HepG2 (cell line): Measurements from ENCODE around the gene OPRD1. TPM values are rescaled to one million over a fixed set of nuclear protein-coding genes. Genes with fewer than 3 reads are reported as not detected.

Experiments
- ATAC-seq: fragments of 200-7000 bp; cut with Tn5 transposase; 3 replicates; pipeline ENCODE4 v1.9.1; 2020; ENCODE audit warnings: mild to moderate bottlenecking, moderate library complexity
- BruUV-seq: library from RNA; stranded (reverse); fragments of 400-500 nt; replicated peaks from 2 replicates; lab custom pipeline; 2021; lab: Mats Ljungman, UMichigan
- CTCF ChIA-PET: fragments of 300-600 bp; formaldehyde crosslinking; extraction: SDS; loops from one replicate; lab custom pipeline; 2021; ENCODE audit warnings: low total read pairs, inconsistent platforms, low intra/inter-chr PET ratio; lab: Yijun Ruan, JAX
- POLR2A ChIA-PET: fragments of 350-600 bp; sonication (Branson Sonifier 250); formaldehyde crosslinking; loops from one replicate; lab custom pipeline; 2020; ENCODE audit warnings: antibody characterized with exemption, inconsistent platforms; lab: Yijun Ruan, JAX
- DNase-seq: peaks from one replicate; pipeline ENCODE4 v3.0.0-alpha.2; 2015; ENCODE audit warnings: low spot score
- FAIRE-seq: peaks from 3 replicates; lab custom pipeline; 2011; peaks lifted over from hg19 to GRCh38; lab: Jason Lieb, UNC
- H2AFZ ChIP-seq: one replicate; pipeline ENCODE4 v1.6.1; 2011; ENCODE audit warnings: low read length, inconsistent platforms
- H3K27ac ChIP-seq: fragments of 300-600 bp; 3 replicates; pipeline ENCODE4 v1.8.0; 2011; ENCODE audit warnings: mixed run types, mild to moderate bottlenecking, mixed read lengths, low read length, inconsistent platforms; ENCODE audit not compliant: insufficient read depth; ENCODE audit errors: extremely low read length
- H3K27me3 ChIP-seq, 2 experiments: fragments of 200-600 bp in 1 of 2; 2 replicates in 1 of 2; 3 replicates in 1 of 2; pipeline versions ENCODE4 v1.6.0 to v1.8.0; 2011; ENCODE audit warnings: low read length in 2 of 2, mild to moderate bottlenecking in 2 of 2, moderate library complexity in 2 of 2, inconsistent platforms in 1 of 2; ENCODE audit not compliant: insufficient read depth in 2 of 2, control insufficient read depth in 1 of 2
- H3K36me3 ChIP-seq, 2 experiments: fragments of 200-600 bp in 1 of 2; replicated peaks in 1 of 2; 2 replicates in 1 of 2; 3 replicates in 1 of 2; pipeline versions ENCODE4 v1.5.1 to v1.8.0; 2011; ENCODE audit warnings: low read length in 2 of 2, inconsistent platforms in 1 of 2; ENCODE audit not compliant: insufficient read depth in 2 of 2, control insufficient read depth in 1 of 2
- H3K4me1 ChIP-seq: 2 replicates; pipeline ENCODE4 v1.5.1; 2012; ENCODE audit warnings: low read length, inconsistent platforms; ENCODE audit not compliant: insufficient read depth
- H3K4me2 ChIP-seq: 2 replicates; pipeline ENCODE4 v1.6.0; 2011; ENCODE audit warnings: low read depth, low read length, inconsistent platforms
- H3K4me3 ChIP-seq, 3 experiments: fragments of 200-600 bp in 1 of 3; sonication (generic), shearing (Covaris generic) in 1 of 3; replicated peaks in 1 of 3; 2 replicates each; pipeline ENCODE4 v1.5.1; 2011 to 2016; ENCODE audit warnings: low read length in 3 of 3, inconsistent platforms in 2 of 3, low read depth in 2 of 3, mild to moderate bottlenecking in 2 of 3, control low read depth in 1 of 3, mixed read lengths in 1 of 3; ENCODE audit not compliant: insufficient read depth in 1 of 3
- H3K79me2 ChIP-seq: one replicate; pipeline ENCODE4 v1.6.1; 2011; ENCODE audit warnings: low read length, inconsistent platforms; ENCODE audit not compliant: insufficient read depth
- H3K9ac ChIP-seq: 2 replicates; pipeline ENCODE4 v1.6.0; 2011; ENCODE audit warnings: mild to moderate bottlenecking, low read depth, low read length, inconsistent platforms; ENCODE audit not compliant: insufficient read depth
- H3K9me3 ChIP-seq: 2 replicates; pipeline ENCODE4 v1.5.1; 2012; ENCODE audit warnings: mild to moderate bottlenecking, low read length
- H4K20me1 ChIP-seq: 2 replicates; pipeline ENCODE4 v1.6.0; 2011; ENCODE audit warnings: inconsistent platforms, mild to moderate bottlenecking, low read length, moderate library complexity; ENCODE audit not compliant: insufficient read depth
- BRCA1 ChIP-seq: sonication (generic); formaldehyde crosslinking; IDR thresholded peaks from 2 replicates; pipeline ENCODE4 v1.4.0; 2020; ENCODE audit warnings: missing genetic modification reagents
- GPN1 ChIP-seq: sonication (generic); formaldehyde crosslinking; IDR thresholded peaks from 2 replicates; pipeline ENCODE4 v1.5.1; 2020; ENCODE audit warnings: missing genetic modification reagents, borderline replicate concordance
- HOXA5 ChIP-seq: sonication (generic); formaldehyde crosslinking; IDR thresholded peaks from 2 replicates; pipeline ENCODE4 v1.4.0; 2020; ENCODE audit warnings: missing genetic modification reagents
- NPAS2 ChIP-seq: sonication (generic); formaldehyde crosslinking; IDR thresholded peaks from 2 replicates; pipeline ENCODE4 v1.8.0; 2022; ENCODE audit warnings: mild to moderate bottlenecking, missing genetic modification reagents, borderline replicate concordance
- POLR2G ChIP-seq: fragments of 200-400 bp; formaldehyde crosslinking; IDR thresholded peaks from 2 replicates; pipeline ENCODE4 v1.6.1; 2018; ENCODE audit warnings: mild to moderate bottlenecking, low read depth, low read length, moderate library complexity
- SIN3B ChIP-seq: fragments of 150-350 bp; IDR thresholded peaks from 2 replicates; pipeline ENCODE4 v1.6.1; 2014; ENCODE audit warnings: low read length
- TFDP1 ChIP-seq: IDR thresholded peaks from 2 replicates; pipeline ENCODE4 v1.6.1; 2016; ENCODE audit warnings: missing compliant biosample characterization, missing genetic modification reagents, borderline replicate concordance
- YY1 ChIP-seq: IDR thresholded peaks from 2 replicates; pipeline ENCODE4 v1.6.1; 2011; ENCODE audit warnings: low read length, low read depth, moderate library complexity, mild to moderate bottlenecking; ENCODE audit not compliant: insufficient read depth, insufficient replicate concordance
- ZBTB20 ChIP-seq: sonication (generic); formaldehyde crosslinking; IDR thresholded peaks from 2 replicates; pipeline ENCODE4 v1.8.1; 2023; ENCODE audit warnings: missing genetic modification reagents, low read depth, mild to moderate bottlenecking, borderline replicate concordance
- ZFP62 ChIP-seq: sonication (generic); formaldehyde crosslinking; IDR thresholded peaks from 2 replicates; pipeline ENCODE4 v1.4.0; 2020; ENCODE audit warnings: missing genetic modification reagents
- ZKSCAN1 ChIP-seq: fragments of 150-350 bp; IDR thresholded peaks from 2 replicates; pipeline ENCODE4 v1.6.1; 2014; ENCODE audit warnings: low read length
- ZMYM2 ChIP-seq: sonication (generic); formaldehyde crosslinking; IDR thresholded peaks from 2 replicates; pipeline ENCODE4 v1.8.0; 2022; ENCODE audit warnings: mild to moderate bottlenecking, missing genetic modification reagents
- ZMYM4 ChIP-seq: sonication (generic); formaldehyde crosslinking; IDR thresholded peaks from 2 replicates; pipeline ENCODE4 v1.8.1; 2023; ENCODE audit warnings: mild to moderate bottlenecking, missing genetic modification reagents
- ZNF207 ChIP-seq: fragments of 450-650 bp; IDR thresholded peaks from 2 replicates; pipeline ENCODE4 v1.6.1; 2016; ENCODE audit warnings: antibody characterized with exemption, borderline replicate concordance
- ZNF224 ChIP-seq: sonication (generic); formaldehyde crosslinking; IDR thresholded peaks from 2 replicates; pipeline ENCODE4 v1.5.0; 2020; ENCODE audit warnings: mild to moderate bottlenecking, missing genetic modification reagents
- ZNF605 ChIP-seq: sonication (generic); formaldehyde crosslinking; IDR thresholded peaks from 2 replicates; pipeline ENCODE4 v1.8.0; 2022; ENCODE audit warnings: mild to moderate bottlenecking, missing genetic modification reagents
- ZSCAN20 ChIP-seq: sonication (generic); formaldehyde crosslinking; IDR thresholded peaks from 2 replicates; pipeline ENCODE4 v1.4.0; 2020; ENCODE audit warnings: missing genetic modification reagents, mild to moderate bottlenecking, borderline replicate concordance
- WGBS: methylation state at CpG from one replicate; pipeline ENCODE4 v1.1.6; 2017; ENCODE audit warnings: low lambda C conversion rate; 5-methylcytosine and 5-hydroxymethylcytosine counted together
- in situ Hi-C: cut with HindIII; loops from 2 replicates; pipeline ENCODE4 v1.10.0; 2017; ENCODE audit warnings: low pct_unique_long_range_greater_than_20kb; ENCODE audit not compliant: extremely low pct_ligation_motif_present
- intact Hi-C: fragments of 100-400 bp; cut with micrococcal nuclease; formaldehyde crosslinking; loops from one replicate; pipeline ENCODE4 v1.10.0; 2022; ENCODE audit not compliant: unreplicated experiment
- polyA plus RNA-seq, 8 experiments: library from polyadenylated mRNA; depleted of rRNA in 3 of 8; stranded (reverse) in 7 of 8; unstranded in 1 of 8; fragments of >200 nt; fragmentation: Illumina TruSeq in 4 of 8; extraction: Trizol in 4 of 8; gene quantifications; 2 replicates each; pipeline versions ENCODE4 v1.2.1 to v1.2.3, GENCODE V29; 2011 to 2016; ENCODE audit warnings: low read depth in 4 of 8, missing spikeins in 1 of 8, mixed read lengths in 1 of 8; ENCODE audit not compliant: insufficient read depth in 1 of 8
- total RNA-seq, 5 experiments: library from RNA; depleted of rRNA; stranded (reverse); fragments of >200 nt; fragmentation: Illumina TruSeq; extraction: Trizol; gene quantifications; 2 replicates each; pipeline ENCODE4 v1.2.3, GENCODE V29; 2016; ENCODE audit warnings: low read depth in 1 of 5
- TF ChIP-seq, protein P1 (sequence below): sonication (generic); formaldehyde crosslinking; IDR thresholded peaks from 2 replicates; pipeline ENCODE4 v1.4.0; 2020; ENCODE audit warnings: missing genetic modification reagents
- TF ChIP-seq, protein P2 (sequence below): sonication (generic); formaldehyde crosslinking; IDR thresholded peaks from 2 replicates; pipeline ENCODE4 v1.4.0; 2020; ENCODE audit warnings: missing genetic modification reagents

The OPRD1 gene
- total and polyA plus RNA-seq, 2 of the 13 experiments (the other 11 are each of a cell fraction or from before 2014, with no cell fraction given): 0.02 to 0.03 TPM

GRCh38 chr1:28789816-28790215 lies 22.2 kb upstream of the OPRD1 start:
- in situ Hi-C loops (loop anchor here (5.0 to 25.0 kb wide), 2 partner anchors 87 to 247 kb away; no protein-coding TSS in a partner anchor), intact Hi-C loops (no loop called here)
- ATAC-seq (no peak), FAIRE-seq (no peak), DNase-seq (no peak)
- no peak overlapping the region for H3K9ac ChIP-seq
- no peak overlapping the region for H3K27ac ChIP-seq
- peaks cover 32% of the 10 kb centered on the region for H3K4me1 ChIP-seq
- H3K36me3 ChIP-seq: no peaks in the 10 kb centered on the region
- no TSS peak for BruUV-seq
- no peaks in the 10 kb centered on the region for H3K79me2 ChIP-seq
- CTCF ChIA-PET: no interaction called here
- no peak overlapping the region for H2AFZ ChIP-seq
- H3K4me2 ChIP-seq: no peak overlapping the region
- POLR2A ChIA-PET: no interaction called here
- no peaks in the 10 kb centered on the region for H4K20me1 ChIP-seq
- no peaks in the 10 kb centered on the region for H3K9me3 ChIP-seq
- no peak overlapping the region for H3K4me3 ChIP-seq
- 54% methylated on average over 6 of the region's 6 CpGs for WGBS
- peaks cover 2 to 15% of the 10 kb centered on the region in 2 experiments; a peak in 2 of 5 replicates for H3K27me3 ChIP-seq
- TF ChIP-seq ZNF605 (CRISPR knock-in tag) (no peak), ZMYM2 (no peak), GPN1 (CRISPR knock-in tag) (no peak), ZBTB20 (no peak), ZKSCAN1 (no peak), ZNF224 (CRISPR knock-in tag) (no peak), ZMYM4 (CRISPR knock-in tag) (no peak), ZSCAN20 (CRISPR knock-in tag) (no peak), YY1 (no peak), POLR2G (no peak), SIN3B (no peak), ZNF207 (no peak), HOXA5 (no peak), TFDP1 (CRISPR knock-in tag) (no peak), BRCA1 (CRISPR knock-in tag) (no peak), NPAS2 (CRISPR knock-in tag) (no peak), ZFP62 (no peak)
- TF ChIP-seq, protein P1, sequence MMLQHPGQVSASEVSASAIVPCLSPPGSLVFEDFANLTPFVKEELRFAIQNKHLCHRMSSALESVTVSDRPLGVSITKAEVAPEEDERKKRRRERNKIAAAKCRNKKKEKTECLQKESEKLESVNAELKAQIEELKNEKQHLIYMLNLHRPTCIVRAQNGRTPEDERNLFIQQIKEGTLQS (CRISPR knock-in tag): no peak
- TF ChIP-seq, protein P2, sequence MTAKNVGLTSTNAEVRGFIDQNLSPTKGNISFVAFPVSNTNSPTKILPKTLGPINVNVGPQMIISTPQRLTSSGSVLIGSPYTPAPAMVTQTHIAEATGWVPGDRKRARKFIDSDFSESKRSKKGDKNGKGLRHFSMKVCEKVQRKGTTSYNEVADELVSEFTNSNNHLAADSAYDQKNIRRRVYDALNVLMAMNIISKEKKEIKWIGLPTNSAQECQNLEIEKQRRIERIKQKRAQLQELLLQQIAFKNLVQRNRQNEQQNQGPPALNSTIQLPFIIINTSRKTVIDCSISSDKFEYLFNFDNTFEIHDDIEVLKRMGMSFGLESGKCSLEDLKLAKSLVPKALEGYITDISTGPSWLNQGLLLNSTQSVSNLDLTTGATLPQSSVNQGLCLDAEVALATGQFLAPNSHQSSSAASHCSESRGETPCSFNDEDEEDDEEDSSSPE (CRISPR knock-in tag): no peak
